ENCODE measurements around the gene C11orf97.

Gene C11orf97

DNA sequence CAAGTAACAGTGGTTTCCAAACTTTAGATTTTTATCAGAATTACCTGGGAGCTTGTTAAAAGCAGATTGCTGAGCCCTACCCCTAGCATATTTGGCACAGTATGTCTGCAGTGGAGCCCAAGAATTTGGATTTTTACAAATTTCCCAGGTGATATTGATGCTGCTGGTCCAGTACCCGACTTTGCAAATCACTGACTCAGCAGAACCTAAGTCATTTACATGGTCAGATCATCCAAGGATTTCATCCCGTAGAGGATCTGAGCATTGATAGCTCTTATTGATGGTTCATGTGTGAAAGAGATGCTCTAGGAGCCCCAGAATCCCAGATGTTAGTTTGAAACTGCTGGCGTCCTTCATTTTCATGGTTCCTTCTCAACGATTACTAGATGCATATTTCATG lies 6.0 kb downstream of the C11orf97 start:
- Histone ChIP-seq H3F3A (ENCODE audit: control insufficient read depth, insufficient read depth) (no peaks in the 10 kb centered on the region), H3K4me3 (ENCODE audit: low read length) (no peak overlapping the region), H3K4me1 (ENCODE audit: control insufficient read depth, low read length) (peaks cover 2% of the 10 kb centered on the region), H3K79me2 (ENCODE audit: control insufficient read depth, low read length) (no peaks in the 10 kb centered on the region), H3K9me2 (replicated peaks; ENCODE audit: control insufficient read depth, low read length) (no peaks in the 10 kb centered on the region), H3K36me3 (ENCODE audit: control insufficient read depth, low read length) (no peaks in the 10 kb centered on the region), H3K27me3 (ENCODE audit: control insufficient read depth, low read length) (peaks cover 4% of the 10 kb centered on the region), H3K4me2 (ENCODE audit: low read length) (no peak overlapping the region), H4K20me1 (ENCODE audit: control insufficient read depth, insufficient read depth, low read depth, low read length) (no peaks in the 10 kb centered on the region), H3K27ac (ENCODE audit: low read depth, low read length) (no peak overlapping the region), H3K9me3 (ENCODE audit: control insufficient read depth, insufficient read depth, low read length) (no peaks in the 10 kb centered on the region)
- no peak for TF ChIP-seq EZH2phosphoT487 (IDR thresholded peaks at IDR 0.05; ENCODE audit: borderline replicate concordance, low read length)
- TF ChIP-seq, protein P1, sequence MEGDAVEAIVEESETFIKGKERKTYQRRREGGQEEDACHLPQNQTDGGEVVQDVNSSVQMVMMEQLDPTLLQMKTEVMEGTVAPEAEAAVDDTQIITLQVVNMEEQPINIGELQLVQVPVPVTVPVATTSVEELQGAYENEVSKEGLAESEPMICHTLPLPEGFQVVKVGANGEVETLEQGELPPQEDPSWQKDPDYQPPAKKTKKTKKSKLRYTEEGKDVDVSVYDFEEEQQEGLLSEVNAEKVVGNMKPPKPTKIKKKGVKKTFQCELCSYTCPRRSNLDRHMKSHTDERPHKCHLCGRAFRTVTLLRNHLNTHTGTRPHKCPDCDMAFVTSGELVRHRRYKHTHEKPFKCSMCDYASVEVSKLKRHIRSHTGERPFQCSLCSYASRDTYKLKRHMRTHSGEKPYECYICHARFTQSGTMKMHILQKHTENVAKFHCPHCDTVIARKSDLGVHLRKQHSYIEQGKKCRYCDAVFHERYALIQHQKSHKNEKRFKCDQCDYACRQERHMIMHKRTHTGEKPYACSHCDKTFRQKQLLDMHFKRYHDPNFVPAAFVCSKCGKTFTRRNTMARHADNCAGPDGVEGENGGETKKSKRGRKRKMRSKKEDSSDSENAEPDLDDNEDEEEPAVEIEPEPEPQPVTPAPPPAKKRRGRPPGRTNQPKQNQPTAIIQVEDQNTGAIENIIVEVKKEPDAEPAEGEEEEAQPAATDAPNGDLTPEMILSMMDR (IDR thresholded peaks at IDR 0.05; ENCODE audit: low read depth, low read length, poor library complexity, severe bottlenecking) = no peak

DNA sequence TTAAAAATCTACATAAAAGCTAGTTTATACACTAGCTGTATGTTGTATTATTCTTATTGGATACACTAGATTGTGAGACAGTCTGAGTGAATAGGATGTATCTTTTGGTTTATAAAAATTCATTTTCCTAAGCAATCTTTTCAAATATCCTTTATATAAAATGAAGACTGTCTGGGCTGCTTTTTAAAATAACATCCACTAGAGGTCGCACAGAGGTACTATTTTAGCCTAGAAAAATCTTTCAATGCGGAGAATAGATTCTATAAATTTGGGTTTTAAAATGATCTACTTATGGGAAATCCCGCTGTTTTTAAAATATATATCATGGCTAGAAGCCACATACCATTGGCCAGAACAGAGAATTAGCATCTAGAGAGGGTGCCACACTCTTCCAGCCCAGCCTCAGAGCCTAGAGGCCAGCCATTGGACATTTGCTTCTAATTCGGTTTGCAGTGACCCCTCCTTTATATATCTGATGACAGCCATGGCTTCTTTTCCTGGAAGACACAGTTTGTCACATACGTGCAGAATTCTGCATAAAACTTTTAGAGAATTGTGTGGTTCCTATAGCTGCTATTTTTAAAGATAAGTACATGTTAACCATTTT lies 7.3 kb downstream of the C11orf97 start:
- Histone ChIP-seq H3K4me3 (ENCODE audit: low read length) (no peak overlapping the region), H3K27ac (ENCODE audit: low read depth, low read length) (no peak overlapping the region), H4K20me1 (ENCODE audit: control insufficient read depth, insufficient read depth, low read depth, low read length) (no peaks in the 10 kb centered on the region), H3K79me2 (ENCODE audit: control insufficient read depth, low read length) (no peaks in the 10 kb centered on the region), H3K4me2 (ENCODE audit: low read length) (no peak overlapping the region), H3K27me3 (ENCODE audit: control insufficient read depth, low read length) (peaks cover 2% of the 10 kb centered on the region; the same call in 1 of the 2 replicates), H3K36me3 (ENCODE audit: control insufficient read depth, low read length) (no peaks in the 10 kb centered on the region), H3K9me2 (replicated peaks; ENCODE audit: control insufficient read depth, low read length) (no peaks in the 10 kb centered on the region), H3K9me3 (ENCODE audit: control insufficient read depth, insufficient read depth, low read length) (no peaks in the 10 kb centered on the region), H3K4me1 (ENCODE audit: control insufficient read depth, low read length) (no peaks in the 10 kb centered on the region), H3F3A (ENCODE audit: control insufficient read depth, insufficient read depth) (no peaks in the 10 kb centered on the region)
- no peak for TF ChIP-seq EZH2phosphoT487 (IDR thresholded peaks at IDR 0.05; ENCODE audit: borderline replicate concordance, low read length)
- TF ChIP-seq, protein P1 (IDR thresholded peaks at IDR 0.05; ENCODE audit: low read depth, low read length, poor library complexity, severe bottlenecking) = peak; percentile 60

DNA sequence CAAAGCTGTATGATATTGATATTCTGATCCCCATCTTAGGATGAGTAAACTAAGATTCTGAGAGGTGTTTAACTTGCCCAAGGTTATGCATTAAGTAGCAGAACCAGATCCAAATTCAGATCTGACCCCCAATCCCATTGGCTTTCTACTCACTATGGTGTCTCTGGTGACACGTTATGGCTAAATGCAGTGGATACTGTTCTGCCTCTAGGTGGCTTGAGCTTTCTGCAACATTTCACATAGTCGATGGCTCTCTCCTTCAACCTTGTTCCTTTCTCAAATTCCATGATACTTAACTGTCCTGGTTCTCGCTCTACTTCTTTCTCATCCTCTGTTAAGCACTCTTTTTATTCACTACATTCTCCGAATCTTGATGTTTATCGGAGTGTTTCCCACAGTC lies 9.4 kb downstream of the C11orf97 start:
- H3K4me1 ChIP-seq (ENCODE audit: control insufficient read depth, low read length) = no peaks in the 10 kb centered on the region
- no peaks in the 10 kb centered on the region for H3F3A ChIP-seq (ENCODE audit: control insufficient read depth, insufficient read depth)
- H3K9me2 ChIP-seq (replicated peaks; ENCODE audit: control insufficient read depth, low read length) = no peaks in the 10 kb centered on the region
- no peaks in the 10 kb centered on the region for H3K79me2 ChIP-seq (ENCODE audit: control insufficient read depth, low read length)
- TF ChIP-seq, protein P1 (IDR thresholded peaks at IDR 0.05; ENCODE audit: low read depth, low read length, poor library complexity, severe bottlenecking) = peak; percentile 32
- TF ChIP-seq EZH2phosphoT487 (IDR thresholded peaks at IDR 0.05; ENCODE audit: borderline replicate concordance, low read length) = no peak
- peaks cover 2% of the 10 kb centered on the region; the same call in 1 of the 2 replicates for H3K27me3 ChIP-seq (ENCODE audit: control insufficient read depth, low read length)
- H3K27ac ChIP-seq (ENCODE audit: low read depth, low read length) = no peak overlapping the region
- no peak overlapping the region for H3K4me2 ChIP-seq (ENCODE audit: low read length)
- H3K9me3 ChIP-seq (ENCODE audit: control insufficient read depth, insufficient read depth, low read length) = no peaks in the 10 kb centered on the region
- H3K4me3 ChIP-seq (ENCODE audit: low read length) = no peak overlapping the region
- no peaks in the 10 kb centered on the region for H4K20me1 ChIP-seq (ENCODE audit: control insufficient read depth, insufficient read depth, low read depth, low read length)
- no peaks in the 10 kb centered on the region for H3K36me3 ChIP-seq (ENCODE audit: control insufficient read depth, low read length)
